Fibroblast of skin of right quadriceps (primary cell): ENCODE results near the gene UNKL.

Experiments
- DNase-seq: peaks from one replicate; pipeline ENCODE4 v3.0.0-alpha.2; 2013

UNKL gene

DNA sequence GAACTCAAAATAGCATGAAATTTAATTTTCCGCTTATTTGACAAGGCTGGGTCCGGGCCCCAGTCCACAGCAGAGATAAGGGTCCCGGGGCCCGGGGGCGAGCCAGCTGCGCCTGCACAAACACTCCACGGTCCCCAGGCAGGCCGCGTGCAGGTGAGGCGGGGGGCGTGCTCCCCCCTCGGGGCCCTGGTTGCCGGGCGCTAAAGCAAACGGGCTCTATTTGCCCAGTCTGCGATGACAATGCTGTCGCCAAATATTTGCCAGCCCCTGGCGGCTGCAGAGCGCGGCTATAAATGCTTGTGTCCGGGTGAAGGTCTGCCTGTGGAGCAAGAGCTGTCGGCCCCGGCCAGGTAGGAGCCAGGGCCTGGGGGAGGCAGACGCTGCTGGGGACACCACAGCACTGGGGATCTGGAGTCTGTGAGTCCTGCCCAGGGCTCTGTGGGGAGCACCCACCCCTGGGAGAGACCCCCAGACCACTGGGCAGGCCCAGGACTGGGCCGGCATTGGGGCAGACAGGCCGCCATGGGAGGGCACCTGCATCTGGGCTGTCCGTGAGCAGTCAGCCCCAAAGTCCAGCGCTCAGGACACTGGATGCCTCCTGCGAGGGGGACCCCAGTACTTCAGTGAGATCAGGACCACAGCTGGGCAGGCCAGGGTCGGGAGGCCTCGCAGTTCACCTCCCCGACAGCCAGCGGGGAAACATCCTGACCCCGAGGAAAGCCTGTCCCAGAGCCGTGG lies 16.4 kb upstream of the UNKL start, which contains the start of gene PERCC1:
Gene PERCC1 (plus strand): TSS at position 320 of the 738 bp plus-strand sequence. CDS start 1,516 bp downstream, outside the sequence.
- DNase-seq, result no peak

DNA sequence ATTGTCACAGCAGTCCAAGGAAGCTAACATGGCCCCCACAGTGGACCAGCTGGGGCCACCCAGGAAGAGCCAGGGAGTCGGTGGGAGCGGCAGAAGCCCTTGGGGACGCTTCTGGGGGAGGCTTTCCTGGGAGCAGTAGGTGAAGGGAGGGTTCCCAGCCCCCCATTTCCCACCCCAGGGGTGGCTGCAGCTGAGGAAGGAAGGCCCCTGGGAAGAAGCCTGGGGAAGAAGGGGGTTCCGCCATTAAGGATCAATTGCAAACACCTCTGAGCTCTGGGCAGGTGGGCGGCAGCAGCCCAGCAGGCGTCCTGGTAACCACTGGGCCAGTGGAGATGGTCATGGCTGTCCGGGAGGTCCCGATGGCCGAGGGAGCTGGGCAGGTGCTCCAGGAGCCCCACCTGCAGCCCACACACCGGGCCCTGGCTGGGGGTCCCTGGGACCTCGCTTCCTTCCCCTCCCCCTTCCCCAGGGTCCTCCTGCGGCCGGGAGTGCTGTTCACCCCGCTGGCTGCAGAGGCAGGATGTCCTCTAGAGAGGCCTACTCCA lies 15.8 kb upstream of the UNKL start:
- no peak for DNase-seq

DNA sequence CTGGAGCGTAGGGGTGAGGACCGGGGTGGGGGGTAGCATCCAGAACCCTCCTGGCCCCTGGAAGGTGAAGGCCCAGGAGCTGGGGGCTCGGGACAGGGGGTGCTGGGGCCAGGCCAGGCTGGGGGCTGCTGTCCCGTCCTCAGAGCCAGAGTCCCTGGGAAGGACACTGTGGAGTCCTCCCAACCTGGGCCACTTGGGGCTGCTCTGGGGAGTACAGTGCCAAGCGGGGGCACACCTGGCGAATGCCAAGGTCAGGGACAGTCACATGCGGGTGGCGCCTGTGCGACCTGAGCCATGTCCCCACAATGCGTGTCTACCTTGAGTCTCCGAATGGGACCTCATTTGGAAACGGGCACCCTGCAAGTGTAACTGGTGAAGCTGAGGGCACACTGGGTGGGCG lies 15.1 kb upstream of the UNKL start:
- DNase-seq, result no peak

DNA sequence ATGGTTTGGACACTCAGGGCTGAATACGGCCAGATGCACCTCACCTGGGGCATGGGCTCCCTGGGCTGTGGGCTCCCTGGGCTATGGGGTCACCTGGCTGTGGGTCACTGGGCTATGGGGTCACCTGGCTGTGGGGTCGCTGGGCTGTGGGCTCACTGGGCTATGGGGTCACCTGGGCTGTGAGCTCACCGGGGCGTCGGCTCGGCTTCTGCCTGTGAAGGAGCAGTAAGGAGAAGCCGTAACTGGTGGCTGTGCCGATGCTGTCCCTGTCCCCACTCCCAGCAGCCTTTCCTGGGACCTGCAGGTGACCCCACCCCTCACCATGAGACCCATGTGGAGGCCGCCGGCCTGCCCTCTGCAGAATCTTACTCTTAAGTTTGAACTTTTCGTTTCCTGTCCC lies 14.5 kb upstream of the UNKL start:
- no peak for DNase-seq

DNA sequence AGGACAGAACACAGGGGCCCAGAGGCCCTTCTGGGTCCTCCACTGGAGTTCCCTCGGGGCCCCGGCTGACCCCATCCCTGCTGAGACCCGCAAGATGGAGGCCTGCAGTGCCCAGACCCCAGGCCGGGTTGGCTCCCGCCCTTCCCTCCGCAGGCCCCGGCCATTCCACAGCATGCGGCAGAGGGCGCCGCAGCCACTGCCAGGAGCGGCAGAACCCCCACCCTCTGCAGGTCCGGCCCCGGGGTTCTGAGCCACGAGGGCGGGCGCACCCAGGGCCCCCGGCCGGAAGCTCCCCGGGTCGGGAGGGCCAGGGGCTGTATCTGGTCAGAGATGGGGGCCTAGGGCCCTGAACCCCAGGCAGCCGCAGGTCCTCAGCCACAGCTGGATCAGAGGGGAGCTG lies 14.0 kb upstream of the UNKL start:
- no peak for DNase-seq

DNA sequence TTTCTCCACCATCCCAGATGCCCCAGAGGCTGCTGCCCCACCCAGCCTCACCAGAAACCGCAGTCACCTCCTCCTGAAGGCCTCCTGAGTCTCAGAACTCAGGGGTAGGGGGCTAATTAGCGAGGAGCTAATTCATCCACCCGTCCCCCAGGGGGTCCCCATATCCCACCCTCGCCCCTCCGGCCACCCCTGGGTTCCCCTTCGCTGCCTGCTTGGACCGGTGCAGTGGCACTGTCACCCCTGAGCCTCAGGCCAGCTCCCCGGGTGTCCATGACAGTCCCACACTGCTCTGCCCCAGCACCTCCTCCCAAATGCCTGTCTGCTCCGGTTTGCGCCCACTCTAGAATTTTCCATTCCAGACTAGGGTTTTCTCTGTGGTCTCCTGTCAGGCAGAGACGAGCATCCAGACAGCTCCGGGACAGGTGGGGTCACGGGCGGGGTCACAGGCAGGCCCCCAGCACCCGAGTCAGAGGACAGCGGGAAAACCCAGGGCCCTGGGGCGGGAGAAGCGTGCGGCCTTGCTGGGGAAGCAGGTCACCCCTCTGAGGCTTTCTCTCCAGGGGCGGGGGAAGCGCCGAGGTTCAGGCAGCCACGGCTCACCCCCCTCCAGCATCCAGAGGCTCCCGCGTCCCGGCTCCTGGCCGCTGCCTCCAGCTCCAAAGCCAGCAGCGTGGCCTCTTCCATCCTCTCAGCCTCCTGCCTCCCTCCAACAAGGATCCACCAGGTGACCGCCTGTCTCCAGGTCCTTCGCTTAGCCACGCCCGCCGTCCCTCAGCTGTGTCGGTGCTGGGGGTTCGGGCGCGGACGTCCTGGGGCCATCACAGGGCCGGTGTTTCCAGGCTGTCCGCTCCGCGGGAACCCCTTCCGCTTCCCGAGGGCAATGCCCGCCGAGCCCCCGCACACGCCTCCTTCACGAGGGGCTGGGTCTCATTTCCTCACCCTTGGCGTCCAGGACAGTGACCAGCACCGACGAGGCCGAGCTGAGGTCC lies 13.3 kb upstream of the UNKL start:
- DNase-seq, result no peak

DNA sequence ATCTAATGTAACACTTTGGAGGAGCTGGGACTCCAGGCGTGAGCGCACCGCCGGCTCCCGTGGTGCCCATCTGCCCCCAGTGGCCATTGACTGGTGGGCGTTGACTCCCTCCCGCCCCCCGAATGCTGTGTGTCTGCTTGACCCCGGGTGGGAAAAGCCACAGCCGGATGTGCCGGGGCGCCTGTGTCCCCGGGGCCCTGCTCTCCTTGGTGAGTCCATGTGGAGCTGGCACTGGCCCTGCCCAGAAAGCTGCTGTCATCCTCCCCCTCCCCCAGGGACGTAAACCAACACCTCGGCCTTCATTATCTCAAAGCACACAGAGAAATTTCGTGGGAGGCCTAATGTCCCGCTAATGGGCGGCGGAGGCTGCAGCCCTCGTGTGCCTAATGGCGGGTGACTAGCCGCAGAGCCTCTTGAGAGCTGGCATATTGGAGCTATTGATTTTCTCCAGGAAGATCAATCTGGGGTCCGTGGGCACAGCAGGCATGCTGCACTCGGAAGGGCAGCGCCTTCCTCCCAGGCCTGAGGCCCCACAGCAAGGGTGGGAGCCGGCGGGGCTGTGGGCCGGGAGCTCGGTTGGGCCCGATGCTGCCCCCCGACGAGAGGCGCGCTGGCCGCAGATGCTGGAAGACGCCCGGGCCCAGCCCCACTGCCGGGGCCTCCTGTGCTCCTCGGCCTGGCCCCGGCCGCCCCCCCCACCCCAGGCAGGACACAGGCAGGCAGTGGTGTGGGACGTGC lies 12.4 kb upstream of the UNKL start:
- no peak for DNase-seq

DNA sequence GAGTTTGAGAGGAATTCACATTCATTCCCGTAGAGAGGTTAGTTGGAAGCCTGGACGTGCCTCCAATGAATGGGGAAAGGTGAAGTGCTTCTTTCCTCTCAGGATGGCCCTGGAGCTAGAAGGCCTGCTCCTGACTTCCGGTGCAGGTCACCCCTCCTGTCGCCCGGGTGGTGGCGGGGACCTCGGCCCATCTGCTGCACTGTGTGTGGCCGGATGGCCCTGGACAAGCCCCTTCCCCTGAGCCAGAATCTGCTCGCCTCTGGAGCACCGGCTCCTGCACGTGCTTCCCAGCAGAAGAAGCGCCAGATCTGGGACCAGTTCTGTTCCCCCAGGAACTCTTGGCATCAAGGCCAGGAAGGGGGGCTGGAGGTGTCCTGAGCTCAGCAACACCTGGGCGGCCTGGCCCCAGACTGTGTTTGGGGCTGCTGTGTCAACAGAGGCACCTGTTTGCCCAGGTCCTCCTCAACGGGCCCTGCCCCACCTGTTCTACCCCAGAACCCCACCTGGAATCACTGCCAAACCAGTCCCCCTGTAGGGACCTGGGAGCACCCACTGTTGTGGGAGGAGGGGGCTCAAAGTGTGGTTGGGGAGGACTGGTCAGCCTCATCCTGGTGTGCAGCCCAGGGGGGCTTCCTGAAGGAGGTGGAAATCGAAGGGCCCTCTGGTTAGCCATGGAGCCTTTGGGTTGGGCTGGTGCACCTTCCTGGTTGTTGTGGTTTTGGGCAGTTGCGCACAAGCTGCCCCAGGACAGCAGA lies 11.3 kb upstream of the UNKL start:
- no peak for DNase-seq

DNA sequence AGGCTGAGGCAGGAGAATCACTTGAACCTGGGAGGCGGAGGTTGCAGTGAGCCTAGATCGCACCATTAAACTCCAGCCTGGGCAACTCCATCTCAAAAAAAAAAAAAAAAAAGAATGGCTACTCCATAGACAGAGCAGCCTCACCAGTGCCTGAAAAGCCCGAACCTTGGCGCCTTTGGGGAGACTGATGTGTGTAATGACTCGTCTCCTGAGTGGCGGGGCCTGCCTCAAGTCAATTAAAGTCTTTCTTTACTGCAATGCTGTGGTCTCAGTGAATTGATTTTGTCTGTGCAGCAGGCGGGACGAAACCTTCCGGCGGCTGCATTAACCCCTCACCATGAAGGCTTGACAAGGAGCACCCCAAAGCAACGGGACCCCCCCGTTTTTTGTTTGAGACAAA lies 9.5 kb upstream of the UNKL start:
- no peak for DNase-seq

DNA sequence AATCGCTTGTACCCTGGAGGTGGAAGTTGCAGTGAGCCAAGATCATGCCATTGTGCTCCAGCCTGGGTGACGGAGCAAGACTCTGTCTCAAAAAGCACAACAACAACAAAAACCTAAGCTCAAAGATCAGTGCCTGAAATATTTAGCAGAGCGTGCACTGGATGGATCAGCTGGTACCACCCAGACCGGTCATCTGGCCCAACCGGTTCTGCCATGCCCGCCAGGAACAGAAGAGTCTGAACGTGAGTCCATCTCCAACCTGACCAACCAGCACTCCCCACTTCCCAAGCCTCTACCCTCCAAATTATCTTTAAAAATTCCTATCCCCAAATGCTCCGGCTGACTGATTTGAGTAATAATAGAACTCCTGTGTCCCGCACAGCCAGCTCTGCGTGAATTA lies 7.6 kb upstream of the UNKL start:
- no peak for DNase-seq

DNA sequence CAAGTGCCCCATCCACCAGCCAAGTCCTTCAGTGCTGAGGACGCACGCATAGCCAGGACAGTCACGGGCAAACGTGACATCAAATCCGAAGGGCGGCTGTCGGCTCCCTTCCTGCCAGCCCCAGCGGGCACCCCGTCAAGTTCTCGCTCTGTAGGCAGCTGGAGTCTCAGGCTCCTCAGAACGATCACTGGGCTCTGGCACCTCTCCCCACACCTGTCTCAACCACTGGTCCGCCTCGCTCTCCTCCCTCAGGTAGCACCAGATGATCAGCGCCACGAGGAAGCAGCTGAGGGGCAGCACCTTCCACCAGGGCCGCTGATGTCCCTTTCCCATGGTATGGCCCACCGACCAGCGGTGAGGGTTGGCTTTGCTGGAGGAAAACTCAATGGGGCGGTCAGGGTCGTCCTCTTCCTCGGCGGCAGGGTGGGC lies 5.6 kb upstream of the UNKL start:
- DNase-seq, result no peak

DNA sequence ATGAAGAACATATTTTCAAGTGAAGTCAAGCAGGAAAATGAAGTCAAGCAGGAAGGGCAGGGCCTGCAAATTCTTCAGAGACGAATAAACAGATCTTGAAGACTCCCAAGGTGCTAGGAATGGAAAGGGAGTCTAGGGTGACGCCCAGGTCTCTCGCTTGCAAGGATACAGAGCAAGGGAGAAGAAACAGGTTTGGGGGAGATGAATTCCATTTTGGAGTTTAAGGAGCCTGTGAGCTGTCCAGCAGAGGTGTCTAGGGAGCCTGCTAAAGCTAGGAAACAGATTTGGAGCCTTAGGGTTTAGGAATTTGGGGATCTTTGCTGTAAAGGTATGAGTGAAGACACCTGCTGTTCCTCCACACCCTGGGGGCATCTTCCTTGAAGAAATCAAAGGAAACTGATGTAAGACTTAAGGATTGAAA lies 2.0 kb upstream of the UNKL start:
- DNase-seq, result no peak

DNA sequence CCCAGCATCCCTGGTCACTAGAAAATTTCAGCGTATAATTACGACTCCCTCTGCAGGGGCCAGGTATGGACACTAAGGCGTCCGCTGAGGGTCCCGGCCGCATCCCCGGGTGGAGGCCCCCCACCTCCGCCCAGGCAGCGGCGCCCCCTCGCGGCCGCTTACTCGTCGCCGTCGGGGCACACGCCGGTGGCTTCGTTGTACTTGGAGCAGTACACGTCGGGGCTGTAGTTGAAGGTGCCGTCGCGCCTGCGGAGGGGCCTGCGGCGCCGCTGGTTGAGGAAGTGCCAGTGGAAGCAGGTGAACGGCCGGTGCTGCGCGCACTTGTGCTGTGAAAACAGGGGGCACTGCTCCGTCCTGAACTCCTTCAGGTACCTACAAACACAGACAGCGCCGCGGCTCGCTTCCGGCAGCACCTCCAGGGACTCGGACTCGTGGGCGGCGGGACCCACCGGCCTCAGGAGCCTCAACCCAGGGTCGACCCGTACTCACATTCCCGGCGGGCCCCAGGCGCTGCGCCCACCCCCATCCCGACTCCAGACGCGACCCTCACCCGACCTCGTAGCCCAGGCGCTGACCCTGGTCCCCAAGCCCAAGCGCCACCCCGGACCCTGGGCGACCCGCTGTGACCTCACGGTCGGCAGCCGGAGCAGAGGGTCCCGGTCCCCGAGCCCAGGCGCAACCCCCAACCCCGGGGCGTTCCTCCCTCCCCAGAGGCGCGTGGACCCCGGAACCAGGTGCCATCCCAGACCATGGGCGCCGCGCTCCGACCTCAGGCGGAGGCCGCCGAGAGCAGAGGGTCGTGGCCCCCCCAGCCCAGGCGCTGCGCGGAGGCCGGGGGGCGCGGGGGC lies 596 bp downstream of the UNKL start:
- peak; percentile 50 for DNase-seq

DNA sequence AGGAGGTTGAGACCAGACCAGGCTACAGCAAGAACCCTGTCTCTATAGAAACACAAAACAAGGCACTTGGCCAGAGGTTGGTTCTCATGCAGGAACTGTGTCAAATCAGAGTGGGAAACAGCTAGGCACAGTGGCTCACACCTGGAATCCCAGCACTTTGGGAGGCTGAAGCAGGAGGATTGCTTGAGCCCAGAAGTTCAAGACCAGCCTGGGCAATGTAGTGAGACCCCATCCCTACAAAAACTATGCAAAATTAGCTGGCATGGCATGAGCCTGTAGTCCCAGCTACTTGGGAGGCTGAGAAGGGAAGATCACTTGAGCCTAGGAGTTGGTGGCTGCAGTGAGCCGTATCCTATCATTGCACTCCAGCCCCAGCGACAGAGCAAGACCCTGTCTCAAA lies 1.7 kb downstream of the UNKL start:
- DNase-seq, result no peak

DNA sequence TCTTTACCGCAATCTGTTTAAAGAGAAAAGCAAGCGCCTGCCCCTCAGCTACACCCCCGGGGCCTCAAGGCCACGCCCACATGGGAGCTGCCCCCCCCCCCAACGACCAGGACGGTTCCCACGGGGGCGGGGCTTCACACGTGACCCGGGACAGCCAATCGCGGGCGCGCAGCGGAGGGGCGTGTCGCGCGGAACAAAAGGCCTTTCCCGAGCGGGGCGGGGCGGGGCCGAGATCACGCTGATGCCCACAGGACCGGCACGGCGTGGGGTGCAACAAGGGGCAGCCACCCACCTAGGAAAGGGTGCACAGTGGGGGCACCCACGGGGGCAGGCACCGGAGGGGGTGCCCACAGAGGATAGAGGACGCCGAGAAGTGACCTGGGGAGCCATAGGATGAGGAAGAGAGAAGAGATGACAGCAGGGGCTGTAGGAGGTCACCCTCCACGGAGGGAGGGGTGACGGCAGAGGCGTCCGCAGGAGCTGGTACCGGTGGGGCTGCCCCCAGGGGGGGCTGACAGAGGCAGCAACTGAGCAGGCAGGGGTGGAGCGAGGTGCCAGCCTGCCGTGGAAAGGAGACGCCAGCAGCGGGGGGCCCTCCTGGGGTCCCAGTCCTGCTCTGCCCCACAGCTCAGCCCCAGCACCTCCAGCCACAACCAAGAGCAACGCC lies 6.2 kb downstream of the UNKL start:
- peak; percentile 87 for DNase-seq

DNA sequence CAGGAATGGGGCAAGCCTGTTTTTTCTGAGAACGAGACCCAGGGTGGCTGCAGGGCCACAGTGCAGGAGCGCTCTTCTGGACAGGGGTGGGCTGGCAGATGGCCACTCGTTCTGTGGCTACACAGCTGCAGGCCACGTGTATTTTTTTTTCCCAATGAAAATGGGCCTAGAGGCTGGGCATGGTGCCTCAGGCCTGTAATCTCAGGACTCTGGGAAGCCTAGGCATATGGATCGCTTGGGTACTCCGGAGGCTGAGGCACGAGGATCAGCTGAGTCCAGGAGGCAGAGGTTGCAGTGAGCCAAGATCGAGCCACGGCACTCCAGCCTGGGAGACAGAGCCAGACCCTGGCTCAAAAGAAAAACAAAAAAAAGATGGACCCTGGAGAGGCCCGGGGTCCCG lies 6.8 kb downstream of the UNKL start:
- no peak for DNase-seq

DNA sequence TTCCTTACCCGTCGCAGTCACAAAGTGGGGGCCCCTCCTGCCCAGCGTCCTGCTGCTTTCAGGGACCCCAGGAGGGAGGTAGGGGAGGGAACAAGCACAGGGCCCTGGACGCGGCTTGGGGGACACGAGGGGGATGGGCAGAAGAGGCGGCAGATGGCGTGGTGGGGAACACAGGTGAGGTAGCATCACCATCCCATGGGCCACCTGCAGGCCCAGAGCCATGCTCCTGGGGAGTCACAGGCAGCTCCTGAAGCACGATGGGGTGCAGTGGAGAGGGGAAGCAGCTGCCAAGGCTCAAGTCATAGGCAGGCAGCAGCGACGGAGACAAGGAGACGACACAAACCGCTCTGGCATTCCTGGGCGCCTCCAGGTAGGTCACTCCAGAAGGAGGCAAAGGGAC lies 10.8 kb downstream of the UNKL start:
- no peak for DNase-seq

DNA sequence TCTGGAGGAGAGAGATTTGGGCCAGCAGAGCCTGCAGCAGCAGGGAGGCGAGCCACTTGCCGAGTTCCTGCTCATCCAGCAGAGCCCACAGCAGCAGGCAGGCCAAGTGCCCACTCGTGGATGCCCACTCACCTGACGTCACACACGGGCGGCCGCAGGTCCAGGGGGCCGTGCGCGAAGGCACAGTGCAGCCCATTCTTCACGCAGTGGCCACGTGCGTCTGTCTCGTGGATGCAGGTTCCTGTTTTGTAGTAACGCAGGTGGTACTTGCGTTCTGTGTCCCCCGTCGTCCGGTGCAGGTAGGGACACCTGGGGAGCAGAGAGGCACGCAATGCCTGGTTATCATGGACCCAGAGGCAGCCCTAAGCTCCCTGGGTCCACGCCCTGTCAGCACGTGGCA lies 11.5 kb downstream of the UNKL start:
- DNase-seq, result no peak

DNA sequence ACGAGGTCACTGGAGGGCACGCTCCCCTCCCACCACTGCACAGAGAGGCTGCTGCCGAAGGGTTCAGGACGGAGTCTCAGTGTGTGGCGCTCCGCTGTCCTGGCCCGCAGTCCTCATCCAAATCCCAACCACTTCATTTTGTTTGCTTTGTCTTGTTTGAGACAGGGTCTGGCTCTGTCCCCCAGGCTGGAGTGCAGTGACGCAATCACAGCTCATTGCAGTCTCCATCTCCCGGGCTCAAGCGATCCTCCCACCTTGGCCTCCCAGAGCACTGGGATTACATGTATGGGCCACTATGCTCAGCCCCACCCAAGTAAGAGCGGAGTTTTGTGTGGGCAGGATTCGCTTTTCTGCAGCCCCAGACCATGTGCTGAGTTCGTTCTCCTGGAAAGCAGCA lies 12.7 kb downstream of the UNKL start:
- DNase-seq, result no peak

DNA sequence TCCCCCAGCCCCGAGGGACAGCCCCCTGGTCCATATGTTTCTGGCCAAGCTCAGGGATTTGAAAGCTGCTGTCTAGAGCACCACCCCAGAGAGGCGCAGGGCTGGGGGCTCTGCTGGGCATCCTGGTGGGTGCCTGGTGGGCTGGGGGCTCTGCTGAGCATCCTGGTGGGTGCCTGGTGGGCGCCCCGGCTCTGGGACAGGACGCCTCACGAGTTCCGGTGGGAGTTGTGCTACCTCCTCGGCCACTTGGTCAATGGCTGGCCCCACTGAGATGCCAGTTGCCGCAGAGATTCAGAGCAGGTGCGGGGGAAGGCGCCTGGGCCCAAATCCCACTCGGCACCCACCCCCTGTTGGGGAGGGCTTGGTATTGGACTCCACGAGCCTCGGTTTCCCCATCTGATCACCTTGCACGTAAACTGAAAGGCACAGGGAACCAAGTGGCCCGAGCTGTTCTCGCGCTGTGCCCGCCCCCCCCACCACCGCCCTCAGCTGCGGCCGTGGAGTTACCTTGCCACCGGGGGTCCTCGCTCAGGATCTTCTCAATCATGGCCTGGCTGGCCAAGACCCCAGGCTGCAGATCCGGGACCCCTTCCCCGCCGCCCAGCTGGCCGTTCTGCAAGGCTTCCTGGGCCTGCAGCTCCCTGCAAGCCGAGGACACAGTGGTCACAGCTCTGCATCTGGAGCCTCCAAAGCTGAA lies 13.3 kb downstream of the UNKL start:
- DNase-seq, result no peak
